IPS-18c (cell line): ENCODE data around the gene SERPINA1.
"Not testable (repeated sequence)": the region's sequence is repeated elsewhere in the genome, so short reads cannot be mapped to it uniquely, and the experiment has no call there.

Source experiments
- H3K4me3 ChIP-seq: 2 replicates; pipeline ENCODE4 v1.7.0; 2013; ENCODE audit warnings: low read depth, mild to moderate bottlenecking, low read length, moderate library complexity; ENCODE audit not compliant: insufficient read depth
- H3K9me3 ChIP-seq: one replicate; pipeline ENCODE4 v1.6.1; 2013; ENCODE audit warnings: mild to moderate bottlenecking, low read length, moderate library complexity; ENCODE audit not compliant: control insufficient read depth, insufficient read depth

SERPINA1 gene

GRCh38 chr14:94346065-94346786, 42.2 kb downstream of the SERPINA1 start:
- not testable (repeated sequence) for H3K4me3 ChIP-seq, H3K9me3 ChIP-seq

- Histone ChIP-seq H3K9me3 (no peaks in the 10 kb centered on the region), H3K4me3 (no peak overlapping the region)
These were observed 42.9 kb downstream of the SERPINA1 start for GRCh38 chr14:94345344-94346064.

- no peak overlapping the region for H3K4me3 ChIP-seq
- no peaks in the 10 kb centered on the region for H3K9me3 ChIP-seq
These were observed 44.0 kb downstream of the SERPINA1 start for GRCh38 chr14:94344389-94344788.

- no peak overlapping the region for H3K4me3 ChIP-seq
- H3K9me3 ChIP-seq = no peaks in the 10 kb centered on the region
These were observed 45.0 kb downstream of the SERPINA1 start for GRCh38 chr14:94343238-94344005.

DNA sequence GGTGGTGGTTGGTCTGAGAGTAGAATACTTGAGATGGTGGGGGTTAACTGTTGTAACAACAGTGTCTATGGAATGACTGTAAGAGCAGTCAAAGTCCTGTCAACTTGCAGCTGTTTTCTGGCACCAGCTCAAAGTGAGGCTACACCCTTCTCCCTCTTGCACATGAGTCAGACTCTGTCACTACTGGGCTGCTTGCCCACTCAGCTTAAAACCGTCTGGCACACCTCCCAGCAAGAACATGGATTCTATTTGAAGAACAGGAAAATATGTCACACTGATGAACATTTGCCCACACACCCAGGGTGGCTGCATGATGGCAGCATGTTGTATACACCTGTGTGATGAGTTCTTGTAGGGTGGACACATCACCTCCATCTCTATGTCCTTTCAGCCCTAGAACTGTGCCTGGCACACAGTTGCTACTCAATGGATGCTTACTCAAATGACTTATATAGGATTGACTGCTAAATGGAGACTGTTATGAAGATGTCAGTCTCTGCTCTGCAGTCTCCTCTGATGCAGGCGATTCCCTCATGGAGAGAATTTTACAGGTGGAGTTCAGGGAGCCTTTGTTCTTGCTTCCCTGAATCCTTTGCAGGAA, 46.0 kb downstream of the SERPINA1 start:
- no peak overlapping the region for H3K4me3 ChIP-seq
- H3K9me3 ChIP-seq = no peaks in the 10 kb centered on the region

DNA sequence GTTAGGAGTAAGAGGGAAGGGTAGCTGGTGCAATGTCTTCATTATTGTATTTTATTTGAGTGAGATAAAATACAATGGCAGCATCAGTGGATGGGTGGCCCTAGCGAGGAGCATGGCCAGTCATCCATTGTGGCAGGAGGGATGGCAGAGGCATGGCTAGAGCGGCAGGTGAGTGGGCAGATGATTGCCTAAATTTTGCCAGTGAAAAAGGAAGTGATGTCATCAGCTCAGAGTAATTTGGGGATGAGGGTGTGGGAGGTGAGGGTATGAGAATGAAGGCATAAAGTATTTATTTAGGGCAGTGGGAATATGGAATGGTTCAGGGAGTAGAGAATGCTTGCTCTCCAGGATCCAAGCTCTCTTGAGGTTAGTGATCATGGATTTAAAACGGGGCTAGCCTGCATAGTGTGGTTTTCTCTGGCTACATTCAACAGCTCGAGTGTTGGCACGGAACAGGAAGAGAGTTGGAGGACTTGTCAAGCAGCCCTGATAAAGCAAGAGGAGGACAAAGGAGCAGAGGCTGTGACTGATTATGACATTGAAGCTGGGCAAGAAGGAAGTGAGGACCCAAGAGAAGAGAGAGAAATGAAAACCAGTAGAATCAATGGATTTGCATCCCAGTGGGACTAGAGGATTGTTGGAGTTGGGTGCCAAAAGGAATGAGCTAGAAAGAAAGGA, 46.6 kb downstream of the SERPINA1 start:
- Histone ChIP-seq H3K9me3 (no peaks in the 10 kb centered on the region), H3K4me3 (no peak overlapping the region)

DNA sequence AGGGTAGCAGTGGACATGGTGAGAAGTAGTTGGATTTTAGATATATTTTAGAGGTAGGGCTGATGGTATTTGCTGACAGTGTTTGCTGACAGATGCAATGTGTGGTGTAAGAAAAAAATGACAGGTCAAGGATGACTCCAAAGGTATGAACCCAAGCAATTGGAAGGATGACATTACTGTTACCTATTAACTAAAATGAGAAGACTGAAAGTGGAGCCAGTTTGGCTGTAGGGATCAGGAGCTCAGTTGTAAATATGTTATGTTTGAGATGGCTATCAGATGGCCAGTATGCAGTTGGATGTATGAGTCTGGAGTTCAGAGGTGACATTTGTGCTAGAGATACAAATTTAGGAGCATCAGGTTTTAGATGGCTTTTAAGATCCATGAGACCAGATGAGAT, 47.9 kb downstream of the SERPINA1 start:
- H3K4me3 ChIP-seq = no peak overlapping the region
- no peaks in the 10 kb centered on the region for H3K9me3 ChIP-seq

GRCh38 chr14:94338023-94338422, 50.4 kb downstream of the SERPINA1 start:
- no peaks in the 10 kb centered on the region for H3K9me3 ChIP-seq
- no peak overlapping the region for H3K4me3 ChIP-seq

DNA sequence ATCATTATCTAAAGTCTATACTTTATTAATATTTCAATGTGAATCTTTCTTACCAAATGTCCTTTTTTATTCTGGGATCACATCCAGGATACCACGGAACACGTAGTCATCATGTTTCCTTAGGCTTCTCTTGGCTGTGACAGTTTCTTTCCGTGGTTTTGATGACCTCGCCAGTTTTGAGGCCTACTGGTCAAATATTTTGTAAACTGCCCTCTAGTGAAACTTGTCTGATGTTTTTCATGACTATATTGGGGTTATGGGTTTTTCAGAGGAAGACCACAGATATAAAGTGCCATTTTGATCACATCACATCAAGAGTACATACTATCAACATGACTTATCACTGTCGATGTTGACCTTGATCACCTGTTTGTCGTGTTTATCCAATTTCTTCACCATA, 51.1 kb downstream of the SERPINA1 start:
- Histone ChIP-seq H3K9me3 (no peaks in the 10 kb centered on the region), H3K4me3 (no peak overlapping the region)

DNA sequence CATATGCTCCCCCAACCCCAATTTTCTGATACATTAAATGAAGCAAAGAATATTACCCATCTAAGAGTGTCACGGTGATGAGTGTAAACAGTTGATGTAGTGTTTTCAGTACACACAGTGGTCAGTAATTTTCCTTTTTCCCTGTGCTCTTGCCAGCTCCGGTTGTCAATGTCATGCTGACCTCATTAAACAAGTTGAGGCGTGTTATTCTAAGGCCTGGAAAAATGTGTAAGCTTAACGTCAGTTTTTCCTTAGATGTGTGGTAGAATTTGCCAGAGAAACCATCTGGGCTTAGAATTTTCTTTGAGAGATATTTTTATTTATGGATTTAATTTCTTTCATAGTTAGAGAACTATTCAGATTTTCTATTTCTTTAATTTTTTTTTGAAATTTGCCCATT, 53.5 kb downstream of the SERPINA1 start:
- peaks cover 2% of the 10 kb centered on the region for H3K9me3 ChIP-seq
- no peak overlapping the region for H3K4me3 ChIP-seq

DNA sequence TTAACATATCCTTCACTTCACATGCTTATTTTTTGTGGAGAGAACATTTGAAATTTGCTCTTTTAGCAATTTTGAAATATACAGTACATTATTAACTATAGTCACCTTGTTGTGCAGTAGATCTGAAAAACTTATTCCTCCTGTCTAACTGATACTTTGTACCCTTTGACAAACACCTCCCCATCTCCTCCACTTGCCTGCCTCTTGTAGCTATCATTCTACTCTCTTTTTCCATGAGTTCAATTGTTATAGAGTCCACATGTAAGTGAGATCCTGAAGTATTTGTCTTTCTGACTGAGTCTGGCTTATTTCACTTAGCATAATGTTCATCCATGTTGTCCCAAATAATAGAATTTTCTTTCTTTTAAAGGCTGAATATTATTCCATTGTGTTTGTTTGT, 55.8 kb downstream of the SERPINA1 start:
- H3K4me3 ChIP-seq = no peak overlapping the region
- H3K9me3 ChIP-seq = peaks cover 2% of the 10 kb centered on the region

- Histone ChIP-seq H3K4me3 (no peak overlapping the region), H3K9me3 (peaks cover 2% of the 10 kb centered on the region)
These were observed 56.3 kb downstream of the SERPINA1 start for GRCh38 chr14:94332063-94332583.

- no peak overlapping the region for H3K4me3 ChIP-seq
- peaks cover 2% of the 10 kb centered on the region for H3K9me3 ChIP-seq
These were observed 56.9 kb downstream of the SERPINA1 start for GRCh38 chr14:94331462-94331861.

- Histone ChIP-seq H3K4me3 (no peak overlapping the region), H3K9me3 (peaks cover 2% of the 10 kb centered on the region)
These were observed 57.5 kb downstream of the SERPINA1 start for GRCh38 chr14:94330857-94331256.

- peaks cover 2% of the 10 kb centered on the region for H3K9me3 ChIP-seq
- no peak overlapping the region for H3K4me3 ChIP-seq
These were observed 58.0 kb downstream of the SERPINA1 start for GRCh38 chr14:94330432-94330831.

GRCh38 chr14:94329857-94330256, 58.5 kb downstream of the SERPINA1 start:
- H3K9me3 ChIP-seq = peaks cover 2% of the 10 kb centered on the region
- no peak overlapping the region for H3K4me3 ChIP-seq

- no peak overlapping the region for H3K4me3 ChIP-seq
- peaks cover 2% of the 10 kb centered on the region for H3K9me3 ChIP-seq
These were observed 60.2 kb downstream of the SERPINA1 start for GRCh38 chr14:94328196-94328595.
